GM23338 (cell line): Measurements from ENCODE around the gene DOCK4.

Source experiments
- EZH2 ChIP-seq: fragments of 200-600 bp; sonication (generic); IDR thresholded peaks from one replicate; pipeline ENCODE4 v1.8.0; 2017; ENCODE audit warnings: antibody characterized with exemption, mild to moderate bottlenecking, low read depth; ENCODE audit not compliant: unreplicated experiment
- EZH2phosphoT487 ChIP-seq: fragments of 200-600 bp; sonication (generic); IDR thresholded peaks from one replicate; pipeline ENCODE4 v1.8.1; 2018; ENCODE audit warnings: antibody characterized with exemption; ENCODE audit not compliant: unreplicated experiment

- no peak for TF ChIP-seq EZH2phosphoT487
- no peak for TF ChIP-seq EZH2
These were observed 332.9 kb downstream of the DOCK4 start for GRCh38 chr7:111873326-111873646.
